ENCODE data around the gene C1orf210. TPM values are rescaled to one million over a fixed set of nuclear protein-coding genes. Genes with fewer than 3 reads are reported as not detected.

Gene C1orf210
- total and polyA plus RNA-seq, 10 donors = not detected

DNA sequence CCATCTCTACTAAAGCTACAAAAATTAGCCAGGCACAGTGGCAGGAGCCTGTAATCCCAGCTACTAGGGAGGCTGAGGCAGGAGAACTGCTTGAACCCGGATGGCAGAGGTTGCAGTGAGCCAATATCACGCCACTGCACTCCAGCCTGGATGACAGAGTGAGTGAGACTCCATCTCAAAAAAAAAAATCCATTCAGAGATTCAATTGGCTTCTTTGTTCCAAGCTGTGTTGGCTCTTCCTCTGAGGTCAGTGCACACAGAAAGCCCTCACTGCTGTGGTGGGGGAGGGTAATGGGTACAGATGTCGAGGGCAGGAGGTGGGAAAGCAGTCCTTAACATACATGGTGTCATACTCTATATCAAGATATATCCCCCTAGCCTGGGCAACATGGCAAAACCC, 30.1 kb upstream of the C1orf210 start:
- Histone ChIP-seq H3K27ac (no peak overlapping the region), H3K4me1 (peaks cover 0 to 18% (median 3%) of the 10 kb centered on the region in 6 donors), H3K36me3 (peaks cover 0 to 65% (median 0%) of the 10 kb centered on the region in 6 donors), H3K27me3 (replicated peaks in 1 of 7) (no peaks in the 10 kb centered on the region), H3K9me3 (no peaks in the 10 kb centered on the region), H3K4me3 (no peak overlapping the region)
- peak; percentile 22 for DNase-seq
- WGBS, 5 donors = 75 to 87% (median 86%) methylated on average over 3 of the region's 3 CpGs
- TF ChIP-seq POLR2AphosphoS5 (IDR thresholded peaks at IDR 0.05) (no peak), POLR2A (IDR thresholded peaks at IDR 0.05) (no peak)
- TF ChIP-seq, protein P1, sequence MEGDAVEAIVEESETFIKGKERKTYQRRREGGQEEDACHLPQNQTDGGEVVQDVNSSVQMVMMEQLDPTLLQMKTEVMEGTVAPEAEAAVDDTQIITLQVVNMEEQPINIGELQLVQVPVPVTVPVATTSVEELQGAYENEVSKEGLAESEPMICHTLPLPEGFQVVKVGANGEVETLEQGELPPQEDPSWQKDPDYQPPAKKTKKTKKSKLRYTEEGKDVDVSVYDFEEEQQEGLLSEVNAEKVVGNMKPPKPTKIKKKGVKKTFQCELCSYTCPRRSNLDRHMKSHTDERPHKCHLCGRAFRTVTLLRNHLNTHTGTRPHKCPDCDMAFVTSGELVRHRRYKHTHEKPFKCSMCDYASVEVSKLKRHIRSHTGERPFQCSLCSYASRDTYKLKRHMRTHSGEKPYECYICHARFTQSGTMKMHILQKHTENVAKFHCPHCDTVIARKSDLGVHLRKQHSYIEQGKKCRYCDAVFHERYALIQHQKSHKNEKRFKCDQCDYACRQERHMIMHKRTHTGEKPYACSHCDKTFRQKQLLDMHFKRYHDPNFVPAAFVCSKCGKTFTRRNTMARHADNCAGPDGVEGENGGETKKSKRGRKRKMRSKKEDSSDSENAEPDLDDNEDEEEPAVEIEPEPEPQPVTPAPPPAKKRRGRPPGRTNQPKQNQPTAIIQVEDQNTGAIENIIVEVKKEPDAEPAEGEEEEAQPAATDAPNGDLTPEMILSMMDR (IDR thresholded peaks at IDR 0.05 in 8 of 11, conservative IDR thresholded peaks at IDR 0.05 in 3 of 11) = no peak
- intact Hi-C loops (cut with DNase I; ENCODE audit: low total_unique reads) = no loop called here

DNA sequence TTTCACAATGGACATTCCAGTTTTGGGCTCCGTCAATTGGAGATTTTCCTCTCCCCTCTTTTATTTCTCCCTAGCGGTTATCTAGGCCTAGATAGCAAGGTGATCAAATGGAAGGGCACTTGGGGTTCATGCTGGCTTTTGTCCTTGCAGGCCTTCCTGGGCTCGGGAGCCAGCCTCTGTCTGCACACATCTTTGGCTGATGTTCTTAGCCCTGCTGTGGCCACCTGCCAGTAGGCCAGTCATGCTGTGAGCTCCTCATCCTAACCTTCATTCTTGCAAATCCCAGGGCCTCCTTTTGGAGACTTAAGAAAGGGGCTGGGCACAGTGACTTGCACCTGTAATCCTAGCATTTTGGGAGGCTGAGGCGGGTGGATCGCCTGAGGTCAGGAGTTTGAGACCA, 28.9 kb upstream of the C1orf210 start:
- Histone ChIP-seq H3K36me3 (peaks cover 0 to 58% (median 0%) of the 10 kb centered on the region in 6 donors), H3K4me1 (peaks cover 0 to 31% (median 9%) of the 10 kb centered on the region in 6 donors), H3K27me3 (replicated peaks in 1 of 7) (no peaks in the 10 kb centered on the region), H3K9me3 (no peaks in the 10 kb centered on the region), H3K4me3 (no peak overlapping the region), H3K27ac (no peak overlapping the region)
- 92 to 97% (median 95%) methylated on average over 5 of the region's 5 CpGs for WGBS, 5 donors
- TF ChIP-seq POLR2A (IDR thresholded peaks at IDR 0.05) (no peak), POLR2AphosphoS5 (IDR thresholded peaks at IDR 0.05) (no peak)
- TF ChIP-seq, protein P1 (IDR thresholded peaks at IDR 0.05 in 8 of 11, conservative IDR thresholded peaks at IDR 0.05 in 3 of 11) = no peak
- intact Hi-C loops (cut with DNase I; ENCODE audit: low total_unique reads) = no loop called here
- DNase-seq = peak; percentile 29

- WGBS, 5 donors = 94 to 97% (median 95%) methylated on average over 10 of the region's 10 CpGs
- no peak overlapping the region for H3K4me3 ChIP-seq
- peak; percentile 68 for DNase-seq
- intact Hi-C loops (cut with DNase I; ENCODE audit: low total_unique reads) = no loop called here
- peaks cover 0 to 32% (median 9%) of the 10 kb centered on the region in 6 donors for H3K4me1 ChIP-seq
- H3K27me3 ChIP-seq (replicated peaks in 1 of 7) = no peaks in the 10 kb centered on the region
- no peak for TF ChIP-seq POLR2AphosphoS5 (IDR thresholded peaks at IDR 0.05)
- TF ChIP-seq, protein P1 (IDR thresholded peaks at IDR 0.05 in 8 of 11, conservative IDR thresholded peaks at IDR 0.05 in 3 of 11) = no peak
- no peak for TF ChIP-seq POLR2A (IDR thresholded peaks at IDR 0.05)
- H3K9me3 ChIP-seq = no peaks in the 10 kb centered on the region
- H3K36me3 ChIP-seq = peaks cover 0 to 54% (median 0%) of the 10 kb centered on the region in 6 donors
- H3K27ac ChIP-seq = no peak overlapping the region
These were observed 28.4 kb upstream of the C1orf210 start for GRCh38 chr1:43313771-43314170.

DNA sequence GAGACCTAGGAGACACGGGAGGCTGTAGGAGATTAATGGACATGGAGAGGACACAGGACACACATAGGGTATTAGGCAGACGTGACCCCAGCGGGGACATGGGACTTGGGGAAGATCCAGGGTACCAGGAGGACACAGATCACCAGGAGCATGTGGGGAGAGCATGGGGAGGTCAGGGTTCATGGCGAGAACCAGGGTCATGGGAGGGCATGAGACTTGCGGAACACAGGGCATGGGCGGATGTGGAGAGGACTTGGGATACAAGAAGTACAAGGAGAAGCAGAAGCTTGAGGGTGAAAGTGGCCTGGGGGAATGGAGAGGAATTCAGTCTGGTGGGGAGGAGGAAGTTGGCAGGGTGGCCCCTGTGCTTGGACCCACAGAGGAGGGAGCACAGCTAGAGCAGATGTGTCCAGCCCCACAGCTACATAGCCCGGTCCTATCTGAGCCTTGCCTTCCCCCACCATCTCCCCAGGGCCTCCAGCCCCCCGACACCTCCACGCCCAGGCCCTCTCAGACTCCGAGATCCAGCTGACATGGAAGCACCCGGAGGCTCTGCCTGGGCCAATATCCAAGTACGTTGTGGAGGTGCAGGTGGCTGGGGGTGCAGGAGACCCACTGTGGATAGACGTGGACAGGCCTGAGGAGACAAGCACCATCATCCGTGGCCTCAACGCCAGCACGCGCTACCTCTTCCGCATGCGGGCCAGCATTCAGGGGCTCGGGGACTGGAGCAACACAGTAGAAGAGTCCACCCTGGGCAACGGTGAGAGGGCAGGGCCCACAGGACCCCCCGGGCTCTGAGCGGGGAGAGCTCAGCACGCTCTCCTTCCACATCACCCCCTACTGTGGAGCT, 27.5 kb upstream of the C1orf210 start:
- Histone ChIP-seq H3K27me3 (replicated peaks in 1 of 7) (no peaks in the 10 kb centered on the region), H3K4me3 (no peak overlapping the region), H3K36me3 (peaks cover 0 to 49% (median 0%) of the 10 kb centered on the region in 6 donors), H3K27ac (no peak overlapping the region), H3K9me3 (no peaks in the 10 kb centered on the region), H3K4me1 (peaks cover 0 to 32% (median 9%) of the 10 kb centered on the region in 6 donors)
- DNase-seq = peak; percentile 54
- intact Hi-C loops (cut with DNase I; ENCODE audit: low total_unique reads) = no loop called here
- WGBS, 5 donors = 87 to 93% (median 91%) methylated on average over 21 to 24 of the region's 24 CpGs
- no peak for TF ChIP-seq POLR2AphosphoS5 (IDR thresholded peaks at IDR 0.05)
- TF ChIP-seq, protein P1 (IDR thresholded peaks at IDR 0.05 in 8 of 11, conservative IDR thresholded peaks at IDR 0.05 in 3 of 11) = no peak
- TF ChIP-seq POLR2A (IDR thresholded peaks at IDR 0.05) = no peak

Measured in spleen (tissue), 11 donors.